Tibial nerve (tissue), 4 donors: Measurements from ENCODE around the gene AGAP5. TPM values are rescaled to one million over a fixed set of nuclear protein-coding genes. Genes with fewer than 3 reads are reported as not detected.
"Not testable (repeated sequence)": the region's sequence is repeated elsewhere in the genome, so short reads cannot be mapped to it uniquely, and the experiment has no call there.

Experiments
- DNase-seq, 2 donors: peaks; one replicate each; pipeline ENCODE4 v3.0.0-alpha.2; 2019; ENCODE audit warnings: low spot score in 2 of 2
- H3K27ac ChIP-seq, 4 donors: fragments of 200-600 bp; sonication (generic) in 3 of 4; one replicate each; pipeline ENCODE4 v1.5.1; 2017 to 2019; ENCODE audit warnings: mild to moderate bottlenecking in 1 of 4
- H3K27me3 ChIP-seq, 2 donors: fragments of 200-600 bp; sonication (generic) in 1 of 2; one replicate each; pipeline versions ENCODE4 v1.5.1 to v1.6.0; 2017 to 2019
- H3K36me3 ChIP-seq, 3 donors: fragments of 200-600 bp; sonication (generic); one replicate each; pipeline ENCODE4 v1.5.1; 2018 to 2019
- H3K4me1 ChIP-seq, 4 donors: fragments of 200-600 bp; sonication (generic) in 3 of 4; one replicate each; pipeline ENCODE4 v1.5.1; 2017 to 2019
- H3K4me3 ChIP-seq, 4 donors: fragments of 200-600 bp; sonication (generic) in 3 of 4; one replicate each; pipeline ENCODE4 v1.5.1; 2017 to 2019; ENCODE audit warnings: mild to moderate bottlenecking in 1 of 4, moderate library complexity in 1 of 4
- H3K9me3 ChIP-seq, 4 donors: fragments of 200-600 bp; sonication (generic) in 3 of 4; one replicate each; pipeline ENCODE4 v1.5.1; 2017 to 2019
- EP300 ChIP-seq, 2 donors: sonication (generic); formaldehyde crosslinking; IDR thresholded peaks; one replicate each; pipeline ENCODE4 v1.6.1; 2017; ENCODE audit warnings: antibody characterized with exemption in 2 of 2, mild to moderate bottlenecking in 1 of 2
- POLR2A ChIP-seq, 2 donors: fragments of 450-650 bp; IDR thresholded peaks; one replicate each; pipeline ENCODE4 v1.6.1; 2017; ENCODE audit warnings: antibody characterized with exemption in 2 of 2, mild to moderate bottlenecking in 2 of 2, moderate library complexity in 2 of 2
- WGBS, 2 donors: methylation state at CpG; one replicate each; pipeline ENCODE4 v1.1.5; 2018; 5-methylcytosine and 5-hydroxymethylcytosine counted together
- total RNA-seq, 4 donors: library from RNA; depleted of rRNA; stranded (reverse); fragments of >200 nt; gene quantifications; one replicate each; pipeline ENCODE4 v1.1.0, GENCODE V29; 2016
- TF ChIP-seq, protein P1 (sequence below), 5 experiments: fragments of 200-600 bp in 3 of 5; fragments of 450-650 bp in 2 of 5; sonication (generic) in 3 of 5; IDR thresholded peaks; one replicate each; pipeline ENCODE4 v1.5.1; 2016 to 2019; ENCODE audit warnings: antibody characterized with exemption in 5 of 5, mild to moderate bottlenecking in 3 of 5, moderate library complexity in 2 of 5

AGAP5 gene
- total RNA-seq, 4 donors from 2014 or later: 7.8 to 13.8 (median 8.8) TPM

- Histone ChIP-seq H3K36me3 (peaks cover 0 to 93% (median 0%) of the 10 kb centered on the region in 3 donors), H3K27ac (peak overlapping the region in 2 of 4 donors; percentile 53 to 60)
- not testable (repeated sequence) for H3K4me3 ChIP-seq, DNase-seq, H3K9me3 ChIP-seq, H3K27me3 ChIP-seq, H3K4me1 ChIP-seq
- TF ChIP-seq EP300 (IDR thresholded peaks at IDR 0.05): peak in 1 of 2 donors; percentile 39
- 80 to 87% methylated on average over 4 of the region's 4 CpGs for WGBS, 2 donors
Observed at GRCh38 chr10:73720561-73720960, 22.7 kb upstream of the AGAP5 start.

GRCh38 chr10:73717556-73717955, 19.6 kb upstream of the AGAP5 start:
- WGBS, 2 donors: 41 to 45% methylated on average over 5 of the region's 5 CpGs
- TF ChIP-seq POLR2A (IDR thresholded peaks at IDR 0.05) (no peak), EP300 (IDR thresholded peaks at IDR 0.05) (peak in 1 of 2 donors; percentile 62)
- no peaks in the 10 kb centered on the region for H3K4me1 ChIP-seq
- H3K36me3 ChIP-seq: peaks cover 0 to 78% (median 0%) of the 10 kb centered on the region in 3 donors
- H3K27ac ChIP-seq: peak overlapping the region in 2 of 4 donors; percentile 58 to 71
- H3K27me3 ChIP-seq: no peaks in the 10 kb centered on the region
- H3K9me3 ChIP-seq: no peaks in the 10 kb centered on the region
- no peak for DNase-seq
- no peak overlapping the region for H3K4me3 ChIP-seq

DNA sequence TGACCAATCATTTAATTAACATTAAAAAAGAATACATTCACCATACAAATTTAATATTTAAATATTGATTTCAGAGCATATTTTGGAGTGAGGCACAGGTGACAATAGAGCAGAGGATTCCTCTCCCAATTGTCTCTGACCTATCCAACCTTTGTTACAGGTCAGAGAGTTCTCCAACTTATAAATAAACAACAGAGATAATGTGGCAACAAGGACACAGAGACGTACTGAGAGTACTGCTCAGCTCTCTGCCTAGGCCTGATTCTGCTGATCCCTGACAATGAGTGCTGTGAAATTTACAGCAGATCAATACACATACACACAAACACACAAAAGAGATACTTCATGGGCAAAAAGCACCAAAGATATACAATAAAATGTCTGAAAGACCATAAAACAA, 18.3 kb upstream of the AGAP5 start:
- Histone ChIP-seq H3K4me1 (no peaks in the 10 kb centered on the region), H3K27me3 (no peaks in the 10 kb centered on the region), H3K4me3 (no peak overlapping the region), H3K27ac (peak overlapping the region in 1 of 4 donors; percentile 67), H3K9me3 (no peaks in the 10 kb centered on the region), H3K36me3 (peaks cover 0 to 72% (median 0%) of the 10 kb centered on the region in 3 donors)
- no peak for TF ChIP-seq EP300 (IDR thresholded peaks at IDR 0.05)
- TF ChIP-seq POLR2A (IDR thresholded peaks at IDR 0.05): no peak
- TF ChIP-seq, protein P1, sequence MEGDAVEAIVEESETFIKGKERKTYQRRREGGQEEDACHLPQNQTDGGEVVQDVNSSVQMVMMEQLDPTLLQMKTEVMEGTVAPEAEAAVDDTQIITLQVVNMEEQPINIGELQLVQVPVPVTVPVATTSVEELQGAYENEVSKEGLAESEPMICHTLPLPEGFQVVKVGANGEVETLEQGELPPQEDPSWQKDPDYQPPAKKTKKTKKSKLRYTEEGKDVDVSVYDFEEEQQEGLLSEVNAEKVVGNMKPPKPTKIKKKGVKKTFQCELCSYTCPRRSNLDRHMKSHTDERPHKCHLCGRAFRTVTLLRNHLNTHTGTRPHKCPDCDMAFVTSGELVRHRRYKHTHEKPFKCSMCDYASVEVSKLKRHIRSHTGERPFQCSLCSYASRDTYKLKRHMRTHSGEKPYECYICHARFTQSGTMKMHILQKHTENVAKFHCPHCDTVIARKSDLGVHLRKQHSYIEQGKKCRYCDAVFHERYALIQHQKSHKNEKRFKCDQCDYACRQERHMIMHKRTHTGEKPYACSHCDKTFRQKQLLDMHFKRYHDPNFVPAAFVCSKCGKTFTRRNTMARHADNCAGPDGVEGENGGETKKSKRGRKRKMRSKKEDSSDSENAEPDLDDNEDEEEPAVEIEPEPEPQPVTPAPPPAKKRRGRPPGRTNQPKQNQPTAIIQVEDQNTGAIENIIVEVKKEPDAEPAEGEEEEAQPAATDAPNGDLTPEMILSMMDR (IDR thresholded peaks at IDR 0.05): no peak
- no peak for DNase-seq
- 65 to 81% methylated on average over 1 of the region's 1 CpG for WGBS, 2 donors

DNA sequence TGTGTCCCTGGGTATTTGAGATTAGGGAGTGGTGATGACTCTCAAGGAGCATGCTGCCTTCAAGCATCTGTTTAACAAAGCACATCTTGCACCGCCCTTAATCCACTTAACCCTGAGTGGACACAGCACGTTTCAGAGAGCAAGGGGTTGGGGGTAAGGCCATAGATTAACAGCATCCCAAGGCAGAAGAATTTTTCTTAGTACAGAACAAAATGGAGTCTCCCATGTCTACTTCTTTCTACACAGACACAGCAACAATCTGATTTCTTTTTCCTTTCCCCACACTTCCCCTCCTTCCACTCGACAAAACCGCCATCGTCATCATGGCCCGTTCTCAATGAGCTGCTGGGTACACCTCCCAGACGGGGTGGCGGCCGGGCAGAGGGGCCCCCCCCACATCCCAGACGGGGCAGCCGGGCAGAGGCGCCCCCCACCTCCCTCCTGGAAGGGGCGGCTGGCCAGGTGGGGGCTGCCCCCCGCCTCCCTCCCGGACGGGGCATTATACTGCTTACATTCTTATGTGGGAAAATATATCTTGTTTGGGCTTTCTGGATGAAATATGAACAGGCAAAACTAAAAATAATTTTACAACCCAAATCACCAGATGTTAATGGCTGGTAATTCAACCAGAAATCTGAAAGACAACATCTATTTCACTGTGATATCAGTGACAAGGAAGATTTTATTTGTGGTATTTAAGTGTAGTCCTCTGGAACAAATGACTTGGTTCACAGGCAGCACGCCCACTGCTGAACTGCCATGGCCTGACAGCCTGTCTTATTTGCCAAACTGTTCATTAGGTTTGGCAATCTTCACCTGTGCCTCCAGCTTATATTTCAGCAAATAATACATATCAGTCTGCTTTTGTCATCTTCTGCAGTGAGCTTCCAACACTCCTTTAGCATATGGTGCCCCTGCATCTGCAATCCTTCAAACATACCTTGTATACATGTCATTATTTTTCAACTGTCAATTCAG, 17.6 kb upstream of the AGAP5 start:
- H3K4me1 ChIP-seq, DNase-seq, H3K27me3 ChIP-seq, H3K9me3 ChIP-seq, H3K4me3 ChIP-seq: not testable (repeated sequence)
- peak overlapping the region in 1 of 4 donors; percentile 67 for H3K27ac ChIP-seq
- WGBS, 2 donors: 85 to 86% methylated on average over 17 of the region's 17 CpGs
- H3K36me3 ChIP-seq: peaks cover 0 to 64% (median 0%) of the 10 kb centered on the region in 3 donors

DNA sequence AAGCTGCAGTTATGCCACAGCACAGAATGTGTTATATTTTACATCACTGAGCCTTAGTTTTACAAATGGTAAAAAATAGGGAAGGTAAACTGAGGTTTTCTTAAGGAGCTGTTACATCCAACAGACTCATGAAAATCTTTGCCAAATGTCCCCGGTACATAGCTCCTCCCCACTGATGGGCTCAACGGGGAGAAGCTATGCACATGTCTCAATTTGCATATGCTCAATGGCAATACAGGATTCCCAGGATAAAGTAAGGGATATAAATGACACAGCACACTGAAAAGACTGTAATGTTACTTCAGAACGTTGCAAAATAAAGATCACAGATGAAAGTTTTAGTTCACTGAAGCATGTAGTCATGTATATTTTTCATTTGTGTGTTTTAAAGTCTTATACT, 16.6 kb upstream of the AGAP5 start:
- H3K4me3 ChIP-seq, H3K9me3 ChIP-seq, DNase-seq, H3K27ac ChIP-seq, H3K27me3 ChIP-seq, H3K4me1 ChIP-seq: not testable (repeated sequence)
- 50 to 69% methylated on average over 3 of the region's 3 CpGs for WGBS, 2 donors
- H3K36me3 ChIP-seq: peaks cover 0 to 62% (median 0%) of the 10 kb centered on the region in 3 donors

DNA sequence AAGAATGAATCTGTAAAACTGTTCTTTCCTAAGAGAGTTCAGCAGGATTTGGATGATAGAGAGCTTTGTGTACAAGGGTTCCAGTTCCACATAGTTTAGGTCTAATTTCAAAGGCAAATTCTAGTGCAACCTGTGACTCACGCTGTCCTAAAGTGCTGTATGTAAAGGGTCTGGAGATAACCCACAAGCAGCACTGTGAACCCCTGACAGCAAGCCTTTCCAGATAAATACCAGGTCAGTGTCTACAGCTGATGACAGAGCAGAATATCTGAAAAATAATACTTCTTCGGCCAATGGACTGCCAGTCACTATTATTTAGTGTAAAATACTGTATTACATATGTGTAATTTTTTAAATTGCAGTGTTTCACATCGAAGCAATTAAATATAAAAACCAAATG, 16.0 kb upstream of the AGAP5 start:
- not testable (repeated sequence) for H3K27me3 ChIP-seq, DNase-seq, H3K9me3 ChIP-seq, H3K27ac ChIP-seq, H3K4me3 ChIP-seq, H3K4me1 ChIP-seq
- H3K36me3 ChIP-seq: peaks cover 0 to 56% (median 0%) of the 10 kb centered on the region in 3 donors
- WGBS, 2 donors: 89 to 98% methylated on average over 3 of the region's 3 CpGs

GRCh38 chr10:73711683-73712082, 13.8 kb upstream of the AGAP5 start:
- not testable (repeated sequence) for H3K27me3 ChIP-seq

DNA sequence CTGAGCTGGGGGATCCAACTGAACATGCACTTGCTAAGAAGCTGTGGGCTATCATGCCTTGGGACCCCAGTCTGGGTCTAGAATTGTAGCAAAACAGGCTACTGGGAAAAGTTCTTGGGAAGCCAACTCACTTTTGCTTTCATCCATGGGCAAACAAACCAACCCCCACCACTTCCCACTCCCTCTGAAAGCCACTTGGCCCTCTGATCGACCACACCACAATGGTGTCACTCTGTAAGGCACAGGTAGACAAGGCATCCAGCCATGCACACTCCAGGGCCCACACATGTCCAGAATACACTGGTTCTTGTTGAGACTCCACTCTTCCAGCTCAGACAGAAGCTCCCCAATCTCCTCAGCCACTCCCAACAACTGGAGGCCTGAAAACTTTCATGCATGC, 10.2 kb upstream of the AGAP5 start:
- H3K36me3 ChIP-seq: peaks cover 0 to 19% (median 0%) of the 10 kb centered on the region in 3 donors
- DNase-seq, H3K27me3 ChIP-seq, H3K4me1 ChIP-seq, H3K27ac ChIP-seq, H3K9me3 ChIP-seq, H3K4me3 ChIP-seq: not testable (repeated sequence)
- 100% methylated on average over 1 of the region's 1 CpG for whole genome bisulfite sequencing, 2 donors

More at GRCh38 chr10:73711683-73712082, 13.8 kb upstream of the AGAP5 start:
- not testable (repeated sequence) for H3K4me3 ChIP-seq, DNase-seq, H3K9me3 ChIP-seq, H3K4me1 ChIP-seq
- 50 to 60% methylated on average over 5 of the region's 5 CpGs for WGBS, 2 donors
- peak overlapping the region in 1 of 4 donors; percentile 37 for H3K27ac ChIP-seq
- peaks cover 0 to 35% (median 0%) of the 10 kb centered on the region in 3 donors for H3K36me3 ChIP-seq

- not testable (repeated sequence) for H3K9me3 ChIP-seq, H3K27ac ChIP-seq, H3K27me3 ChIP-seq, H3K4me1 ChIP-seq, DNase-seq, H3K4me3 ChIP-seq
- peaks cover 0 to 16% (median 0%) of the 10 kb centered on the region in 3 donors for H3K36me3 ChIP-seq
Observed at GRCh38 chr10:73707628-73708027, 9.7 kb upstream of the AGAP5 start.

- 89 to 100% methylated on average over 2 of the region's 2 CpGs for WGBS, 2 donors
- not testable (repeated sequence) for H3K4me3 ChIP-seq, H3K27me3 ChIP-seq, DNase-seq, H3K36me3 ChIP-seq, H3K4me1 ChIP-seq, H3K27ac ChIP-seq, H3K9me3 ChIP-seq
Observed at GRCh38 chr10:73706488-73706887, 8.6 kb upstream of the AGAP5 start.

GRCh38 chr10:73705506-73706072, 7.7 kb upstream of the AGAP5 start:
- H3K27ac ChIP-seq: not testable (repeated sequence)
- WGBS, 2 donors: 88 to 94% methylated on average over 1 of the region's 1 CpG

DNA sequence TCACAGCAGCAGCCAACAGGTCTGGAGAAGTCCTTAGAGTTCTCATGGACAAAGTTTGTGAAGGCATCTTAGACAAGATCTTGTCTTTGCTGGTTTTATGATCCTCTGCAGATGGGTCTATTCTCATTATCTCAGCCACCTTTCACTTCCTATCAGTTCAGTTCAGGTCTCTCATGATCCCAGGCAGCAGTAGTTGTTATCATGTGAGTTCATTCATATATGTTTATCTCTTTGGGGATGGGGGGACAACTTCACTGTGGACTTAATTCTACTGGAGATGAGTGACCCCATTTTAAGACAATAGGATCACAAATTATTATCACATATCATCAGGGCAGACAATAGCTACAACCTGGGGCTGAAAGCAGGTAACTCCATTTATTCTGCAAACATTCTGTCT, 6.0 kb upstream of the AGAP5 start:
- H3K27ac ChIP-seq: not testable (repeated sequence)

More at GRCh38 chr10:73705506-73706072, 7.7 kb upstream of the AGAP5 start:
- not testable (repeated sequence) for H3K4me3 ChIP-seq, H3K9me3 ChIP-seq, H3K27me3 ChIP-seq, DNase-seq, H3K4me1 ChIP-seq
- H3K36me3 ChIP-seq: peaks cover 0 to 13% (median 0%) of the 10 kb centered on the region in 3 donors

More for the DNA sequence above, 6.0 kb upstream of the AGAP5 start:
- peaks cover 0 to 11% (median 0%) of the 10 kb centered on the region in 3 donors for H3K36me3 ChIP-seq
- DNase-seq, H3K4me3 ChIP-seq, H3K9me3 ChIP-seq, H3K4me1 ChIP-seq, H3K27me3 ChIP-seq: not testable (repeated sequence)
